ENCODE results near the gene SLC15A3.

The SLC15A3 gene

GRCh38 chr11:60944490-60945294, 7.3 kb downstream of the SLC15A3 start:
- no peak for DNase-seq

GRCh38 chr11:60942970-60943565, 8.9 kb downstream of the SLC15A3 start:
- DNase-seq: no peak

DNA sequence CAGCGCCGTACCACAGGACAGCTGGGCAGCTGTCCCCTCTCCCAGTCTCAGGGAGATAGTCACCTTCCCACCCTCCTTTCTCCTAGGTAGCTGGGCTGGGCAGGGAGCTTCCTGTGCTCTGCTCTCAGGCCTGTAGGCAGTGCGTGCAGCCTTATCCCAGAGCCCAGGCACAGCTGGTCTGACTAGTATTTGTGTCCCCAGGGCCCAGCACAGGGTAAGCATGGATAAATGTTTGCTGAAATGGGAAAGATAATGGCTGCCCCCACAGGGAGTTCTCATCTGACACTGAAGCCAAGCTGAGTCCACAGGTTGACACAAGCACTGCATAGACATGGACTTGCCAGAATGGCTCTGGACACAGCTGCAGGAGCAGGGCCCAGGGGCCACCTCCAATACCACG, 9.8 kb downstream of the SLC15A3 start:
- no peak for DNase-seq

DNA sequence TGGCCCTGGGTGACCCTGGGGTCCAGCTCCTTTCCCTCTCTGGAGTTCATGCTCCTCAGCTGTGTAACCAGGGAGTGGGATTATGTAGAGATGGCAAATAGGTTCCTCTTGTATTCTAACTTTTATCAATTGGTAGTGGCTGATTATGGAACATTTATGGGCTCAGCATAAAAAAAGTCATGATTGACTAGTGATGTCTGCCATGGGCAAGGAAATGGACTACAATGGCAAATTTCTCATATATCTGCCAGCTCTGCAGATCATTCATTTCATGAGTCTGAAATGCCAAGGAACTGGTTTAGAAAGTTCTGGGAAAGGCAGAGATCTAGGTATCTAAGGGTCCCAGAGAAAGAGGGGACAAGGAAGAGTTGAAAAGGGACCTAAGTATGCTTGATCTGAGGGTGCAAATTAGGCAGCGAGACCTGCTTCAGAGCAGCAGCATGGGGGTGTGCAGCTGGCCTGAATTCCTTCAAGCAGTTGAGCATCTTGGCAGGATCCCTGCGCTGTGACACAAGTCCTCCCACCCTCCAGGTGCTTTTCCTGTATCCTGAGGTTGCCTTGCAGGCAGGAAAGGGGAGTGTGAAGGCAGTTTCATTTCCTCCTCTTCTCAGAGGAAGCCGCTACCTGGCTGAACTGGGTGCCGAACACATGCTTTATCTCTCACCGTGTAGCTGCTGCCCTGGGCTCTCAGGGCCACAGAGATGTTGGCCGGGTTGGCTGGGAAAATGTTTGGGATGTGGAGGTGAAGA, 10.4 kb downstream of the SLC15A3 start:
- no peak for DNase-seq

DNA sequence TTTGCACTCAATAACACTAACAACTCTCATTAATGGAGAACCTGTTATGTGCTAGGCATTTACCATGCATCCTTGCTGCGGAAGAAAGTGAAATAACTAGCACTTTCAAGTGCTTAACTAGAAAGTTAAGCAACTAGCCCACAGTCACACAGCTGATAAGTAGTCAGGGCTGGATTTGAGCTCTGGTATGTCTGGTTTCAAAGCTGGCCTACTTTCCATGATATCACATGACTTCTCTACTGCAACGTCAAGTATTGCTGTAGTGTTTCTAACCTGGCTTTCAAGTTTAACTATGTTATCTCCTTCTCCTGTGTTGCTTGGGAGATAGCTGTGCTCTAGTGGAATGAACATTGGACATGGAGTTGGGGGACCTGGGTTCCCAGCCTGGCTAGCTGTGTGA, 12.1 kb downstream of the SLC15A3 start:
- DNase-seq: no peak

- DNase-seq: no peak
These were observed 12.7 kb downstream of the SLC15A3 start for GRCh38 chr11:60939301-60939700.

DNA sequence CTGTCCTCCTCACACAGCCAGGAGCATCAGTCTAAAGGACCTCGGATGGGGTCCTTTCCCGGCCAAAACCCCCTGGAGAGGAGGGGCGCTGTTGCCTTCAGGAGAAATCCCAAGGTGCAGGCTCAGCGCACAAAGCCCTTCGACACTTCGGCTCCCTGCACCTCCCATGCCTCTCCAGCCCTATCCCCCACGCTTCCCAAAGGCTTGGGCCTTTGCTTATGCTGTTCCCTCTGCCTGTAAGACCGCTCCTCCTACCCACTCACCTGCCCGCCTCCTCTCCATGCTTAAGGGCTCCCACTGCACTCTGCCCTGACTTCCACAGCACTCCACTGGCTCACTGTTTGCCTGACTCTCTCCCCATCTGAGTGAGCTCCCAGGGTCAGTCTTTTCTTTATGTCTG, 13.5 kb downstream of the SLC15A3 start:
- no peak for DNase-seq

DNA sequence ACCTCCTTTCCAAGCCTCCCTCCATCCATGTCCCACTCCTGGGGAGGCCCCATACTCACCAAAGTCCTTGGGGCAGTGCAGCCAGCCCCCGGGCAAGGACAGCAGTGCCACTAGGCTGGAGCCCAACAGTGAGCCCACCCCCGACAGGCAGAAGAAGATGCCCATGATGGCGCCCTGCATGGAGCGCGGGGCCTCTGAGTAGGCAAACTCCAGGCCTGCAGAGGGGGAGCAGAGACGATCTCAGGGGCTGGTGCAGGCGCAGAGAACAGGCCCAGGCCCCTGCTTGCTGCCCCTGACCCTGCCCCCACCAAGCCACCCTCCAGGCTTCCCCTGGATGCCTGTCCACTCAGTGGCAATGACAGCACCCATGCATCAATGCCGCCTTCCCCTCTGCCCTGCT, 14.2 kb downstream of the SLC15A3 start:
- no peak for DNase-seq

DNA sequence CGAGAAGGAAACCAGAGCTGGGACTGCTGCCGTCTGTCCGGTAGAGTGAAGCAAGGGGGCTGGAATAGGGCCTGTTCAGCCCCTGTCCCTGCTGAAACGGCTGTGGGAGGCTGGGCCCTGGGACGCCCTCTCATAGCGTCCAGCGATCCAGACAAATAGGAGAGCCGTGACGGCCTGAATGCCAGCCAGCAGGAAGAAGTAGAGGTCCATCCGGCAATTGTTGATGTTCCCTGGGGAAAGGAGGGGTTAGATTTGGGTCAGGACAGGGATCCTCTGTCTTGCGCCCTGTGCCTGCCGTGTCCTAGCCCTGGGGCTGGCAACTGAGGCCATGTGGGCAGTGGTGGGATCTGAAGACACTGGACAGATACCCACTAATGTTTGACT, 14.8 kb downstream of the SLC15A3 start:
- DNase-seq: no peak

DNA sequence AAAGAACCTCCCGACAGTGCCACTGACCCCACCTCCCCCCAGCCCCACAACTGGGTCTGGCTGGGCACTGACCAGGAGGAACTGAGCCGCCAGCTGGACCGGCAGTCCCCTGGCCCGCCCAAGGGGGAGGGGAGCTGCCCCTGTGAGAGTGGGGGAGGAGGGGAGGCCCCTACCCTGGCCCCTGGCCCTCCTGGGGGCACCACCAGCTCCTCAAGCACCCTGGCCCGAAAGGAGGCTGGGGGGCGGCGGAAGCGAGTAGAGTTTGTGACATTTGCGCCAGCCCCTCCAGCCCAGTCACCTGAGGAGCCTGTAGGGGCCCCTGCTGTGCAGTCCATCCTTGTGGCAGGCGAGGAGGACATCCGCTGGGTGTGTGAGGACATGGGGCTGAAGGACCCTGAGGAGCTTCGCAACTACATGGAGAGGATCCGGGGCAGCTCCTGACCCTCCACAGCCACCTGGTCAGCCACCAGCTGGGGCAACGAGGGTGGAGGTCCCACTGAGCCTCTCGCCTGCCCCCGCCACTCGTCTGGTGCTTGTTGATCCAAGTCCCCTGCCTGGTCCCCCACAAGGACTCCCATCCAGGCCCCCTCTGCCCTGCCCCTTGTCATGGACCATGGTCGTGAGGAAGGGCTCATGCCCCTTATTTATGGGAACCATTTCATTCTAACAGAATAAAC, 15.4 kb downstream of the SLC15A3 start:
- DNase-seq: no peak

GRCh38 chr11:60935676-60936442, 16.1 kb downstream of the SLC15A3 start:
- no peak for DNase-seq

DNA sequence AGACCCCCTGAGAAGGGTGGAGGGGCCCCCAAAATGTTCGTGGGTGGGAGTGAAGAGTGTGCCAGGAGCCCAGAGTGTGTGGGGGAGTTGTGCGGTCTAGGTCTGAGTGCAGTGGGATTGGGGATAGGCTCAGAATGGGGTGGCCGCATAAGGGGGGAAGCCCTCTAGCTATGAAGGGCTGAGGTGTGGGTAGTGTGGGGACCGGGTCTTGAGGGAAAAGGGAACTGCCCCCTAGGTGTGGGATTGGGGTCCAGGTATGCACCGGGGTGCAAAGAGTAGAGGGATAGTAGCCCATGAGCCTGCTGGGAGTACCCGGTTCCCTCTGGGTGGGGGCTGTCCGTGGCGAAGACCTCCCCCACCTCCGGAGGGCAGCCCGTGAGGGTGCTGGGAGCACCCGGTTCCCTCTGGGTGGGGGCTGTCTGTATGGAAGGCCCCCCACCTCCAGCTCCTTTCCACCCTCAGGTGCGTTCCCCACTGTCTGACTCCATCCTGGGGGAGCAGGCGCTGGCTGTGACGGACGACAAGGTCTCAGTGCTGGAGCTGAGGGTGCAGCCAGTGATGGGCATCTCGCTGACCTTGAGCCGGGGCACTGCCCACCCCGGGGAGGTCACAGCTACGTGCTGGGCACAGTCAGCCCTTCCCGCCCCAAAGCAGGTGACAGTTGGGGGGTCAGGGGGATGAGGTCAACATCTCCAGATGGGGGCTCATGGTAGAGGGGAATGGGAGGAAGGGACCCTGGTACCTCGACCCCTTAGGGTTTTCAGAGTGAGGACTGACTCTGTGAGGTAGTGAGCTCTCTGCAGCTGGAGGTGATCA, 17.0 kb downstream of the SLC15A3 start:
- no peak for DNase-seq

DNA sequence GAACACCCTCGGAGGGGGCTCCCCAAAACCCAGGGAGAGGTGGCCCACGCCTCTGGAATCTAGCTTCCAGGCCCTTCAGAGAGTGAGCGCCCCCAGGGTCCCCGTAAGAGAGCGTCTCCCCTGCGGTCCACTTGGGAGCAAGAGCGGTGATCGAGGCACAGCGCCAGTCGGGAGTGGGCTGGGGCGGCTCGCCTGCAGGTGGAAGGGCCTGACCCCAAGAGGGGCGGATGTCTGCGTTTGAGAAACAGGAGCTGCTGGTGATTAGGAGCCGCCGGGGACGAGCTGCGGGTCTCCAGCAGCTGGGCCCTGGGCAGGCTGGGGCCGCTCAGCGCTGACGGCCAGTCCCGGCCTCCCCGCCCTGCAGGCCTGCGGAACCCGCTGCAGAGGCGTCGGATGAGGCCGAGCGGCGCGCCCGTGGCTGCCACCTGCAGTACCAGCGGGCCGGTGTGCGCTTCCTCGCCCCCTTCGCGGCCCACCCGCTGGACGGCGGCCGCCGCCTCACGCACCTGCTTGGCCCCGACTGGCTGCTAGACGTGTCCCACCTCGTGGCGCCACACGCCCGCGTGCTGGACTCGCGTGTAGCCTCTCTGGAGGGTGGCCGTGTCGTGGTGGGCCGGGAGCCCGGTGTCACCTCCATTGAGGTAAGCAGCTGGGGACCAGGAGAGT, 17.7 kb downstream of the SLC15A3 start:
- no peak for DNase-seq

DNA sequence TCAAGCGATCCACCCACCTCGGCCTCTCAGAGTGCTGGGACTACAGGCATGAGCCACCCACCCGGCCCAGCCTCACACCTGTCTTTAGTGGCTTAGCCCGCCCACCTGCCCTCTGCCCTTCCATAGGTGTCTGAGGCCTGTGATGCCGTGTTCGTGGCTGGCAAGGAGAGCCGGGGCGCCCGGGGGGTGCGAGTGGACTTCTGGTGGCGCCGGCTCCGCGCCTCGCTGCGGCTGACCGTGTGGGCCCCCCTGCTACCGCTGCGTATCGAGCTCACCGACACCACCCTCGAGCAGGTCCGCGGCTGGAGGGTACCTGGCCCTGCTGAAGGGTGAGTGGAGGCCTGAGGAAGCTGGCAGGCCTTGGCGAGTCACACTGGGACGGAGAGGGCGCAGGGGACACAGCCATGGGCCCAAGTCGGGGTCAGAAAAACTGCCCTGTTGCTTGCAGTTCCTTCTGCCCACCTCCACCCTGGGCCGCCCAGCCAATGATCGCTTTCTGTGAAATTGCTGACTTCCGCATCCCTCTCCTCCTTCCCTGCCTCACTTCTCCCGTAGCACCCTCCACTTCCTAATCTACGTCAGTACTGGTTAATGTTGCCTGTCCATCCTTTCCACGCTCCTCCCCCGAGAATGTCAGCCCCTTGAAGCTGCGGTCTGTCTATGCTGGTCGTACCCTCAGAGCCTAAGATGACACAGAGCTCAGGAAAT, 18.4 kb downstream of the SLC15A3 start:
- no peak for DNase-seq

- DNase-seq: no peak
These were observed 19.2 kb downstream of the SLC15A3 start for GRCh38 chr11:60932605-60933356.

DNA sequence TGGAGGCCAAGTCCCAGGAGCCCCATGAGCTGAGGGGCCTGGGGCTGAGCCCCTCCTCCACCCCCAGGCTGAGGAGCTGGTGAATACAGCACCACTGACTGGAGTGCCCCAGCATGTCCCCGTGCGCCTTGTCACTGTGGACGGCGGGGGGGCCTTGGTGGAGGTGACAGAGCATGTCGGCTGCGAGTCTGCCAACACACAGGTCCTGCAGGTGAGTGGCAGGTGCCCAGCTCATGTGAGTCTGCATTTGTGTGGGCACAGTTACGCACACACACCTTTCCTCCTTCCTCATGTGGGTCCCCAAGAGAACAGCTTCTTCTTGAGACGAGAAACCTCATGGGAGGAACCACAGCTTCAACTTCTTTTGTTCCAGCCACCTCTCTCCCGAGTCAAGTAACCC, 20.1 kb downstream of the SLC15A3 start:
- DNase-seq: no peak

DNA sequence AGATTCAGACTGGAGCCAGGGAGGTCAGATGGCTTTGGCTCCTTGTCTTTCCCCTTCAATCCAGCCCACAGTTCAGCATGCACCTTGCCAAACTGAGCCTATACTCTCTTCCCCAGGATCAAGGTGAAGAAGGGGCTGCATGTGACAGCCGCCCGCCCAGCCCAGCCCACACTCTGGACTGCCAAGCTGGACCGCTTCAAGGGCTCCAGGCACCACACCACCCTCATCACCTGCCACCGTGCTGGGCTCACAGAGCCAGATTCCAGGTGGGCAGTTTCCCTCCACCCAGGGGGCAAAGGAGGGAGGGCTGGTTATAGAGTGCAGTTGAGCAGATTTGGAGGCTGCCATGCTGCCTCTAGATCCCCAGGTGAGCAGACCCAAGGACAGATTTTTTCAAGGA, 21.6 kb downstream of the SLC15A3 start:
- DNase-seq: no peak

GRCh38 chr11:60929764-60930163, 22.2 kb downstream of the SLC15A3 start:
- DNase-seq: no peak

DNA sequence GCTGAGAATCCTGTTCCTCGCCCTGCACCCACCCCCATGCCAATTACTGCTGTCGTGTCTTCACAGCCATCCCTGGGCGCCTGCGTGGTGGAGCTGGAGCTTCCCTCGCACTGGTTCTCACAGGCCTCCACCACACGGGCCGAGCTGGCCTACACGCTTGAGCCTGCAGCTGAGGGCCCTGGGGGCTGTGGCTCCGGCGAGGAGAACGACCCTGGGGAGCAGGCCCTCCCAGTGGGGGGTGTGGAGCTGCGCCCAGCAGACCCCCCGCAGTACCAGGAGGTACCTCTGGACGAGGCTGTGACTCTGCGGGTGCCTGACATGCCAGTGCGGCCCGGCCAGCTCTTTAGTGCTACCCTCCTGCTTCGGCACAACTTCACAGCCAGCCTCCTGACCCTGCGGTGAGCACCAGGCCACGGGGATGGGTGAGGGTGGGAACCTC, 23.4 kb downstream of the SLC15A3 start:
- DNase-seq: no peak

GRCh38 chr11:60927600-60927999, 24.4 kb downstream of the SLC15A3 start:
- no peak for DNase-seq

All from NCI-H1694 (cell line).